ENCODE data around the gene COPB1.

Gene COPB1

DNA sequence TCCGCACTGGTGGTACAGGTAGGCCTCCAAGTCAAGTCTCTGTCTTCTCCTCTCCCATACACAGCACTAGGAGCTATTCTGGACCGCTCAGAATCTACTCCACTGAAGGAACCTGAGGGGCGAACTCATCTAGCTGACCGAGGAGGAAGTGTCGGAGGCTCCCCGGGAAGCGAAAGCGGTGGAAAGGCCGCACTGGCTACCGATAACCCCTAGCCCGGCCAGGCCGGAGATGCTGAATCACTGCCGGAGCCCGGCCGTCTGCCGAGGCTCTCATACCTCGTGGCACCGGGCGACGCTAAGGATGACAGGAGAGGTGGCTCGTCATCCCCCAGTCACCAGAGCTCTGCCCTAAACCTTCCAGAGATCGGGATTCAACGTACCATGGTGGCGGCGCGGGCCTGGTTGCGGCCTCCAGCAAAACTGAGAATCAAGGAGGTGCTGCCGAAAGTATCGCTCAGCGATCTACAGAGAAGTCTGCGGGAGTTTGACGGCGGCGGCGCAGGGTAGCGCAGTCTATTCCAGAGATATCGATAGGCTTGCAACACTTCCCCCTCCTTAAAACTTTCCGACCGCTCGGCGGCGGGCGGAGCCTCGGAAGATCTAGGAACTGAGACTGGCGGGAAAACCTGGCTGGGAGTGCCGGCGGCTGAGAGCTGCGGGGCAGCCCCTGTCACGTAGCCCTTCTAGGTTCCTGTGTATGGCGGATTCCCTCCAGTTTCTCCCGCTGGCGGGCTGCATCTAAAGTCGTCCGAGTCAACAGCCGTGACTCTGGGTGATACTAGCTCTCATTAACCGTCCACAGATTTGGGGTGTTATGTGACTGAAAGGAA is 20.5 kb upstream of the COPB1 start, which contains the start of gene PSMA1:
TSS of gene PSMA1 (minus strand) at position 470 of the 830 bp plus-strand sequence. CDS start at position 383, 87 bp downstream.
- peak within 1 kb of the TSS; percentile 92 for H3K27ac ChIP-seq
- H4K20me1 ChIP-seq (ENCODE audit: insufficient read depth): no peaks in the 10 kb centered on the region
- TF ChIP-seq, protein P1, sequence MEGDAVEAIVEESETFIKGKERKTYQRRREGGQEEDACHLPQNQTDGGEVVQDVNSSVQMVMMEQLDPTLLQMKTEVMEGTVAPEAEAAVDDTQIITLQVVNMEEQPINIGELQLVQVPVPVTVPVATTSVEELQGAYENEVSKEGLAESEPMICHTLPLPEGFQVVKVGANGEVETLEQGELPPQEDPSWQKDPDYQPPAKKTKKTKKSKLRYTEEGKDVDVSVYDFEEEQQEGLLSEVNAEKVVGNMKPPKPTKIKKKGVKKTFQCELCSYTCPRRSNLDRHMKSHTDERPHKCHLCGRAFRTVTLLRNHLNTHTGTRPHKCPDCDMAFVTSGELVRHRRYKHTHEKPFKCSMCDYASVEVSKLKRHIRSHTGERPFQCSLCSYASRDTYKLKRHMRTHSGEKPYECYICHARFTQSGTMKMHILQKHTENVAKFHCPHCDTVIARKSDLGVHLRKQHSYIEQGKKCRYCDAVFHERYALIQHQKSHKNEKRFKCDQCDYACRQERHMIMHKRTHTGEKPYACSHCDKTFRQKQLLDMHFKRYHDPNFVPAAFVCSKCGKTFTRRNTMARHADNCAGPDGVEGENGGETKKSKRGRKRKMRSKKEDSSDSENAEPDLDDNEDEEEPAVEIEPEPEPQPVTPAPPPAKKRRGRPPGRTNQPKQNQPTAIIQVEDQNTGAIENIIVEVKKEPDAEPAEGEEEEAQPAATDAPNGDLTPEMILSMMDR (conservative IDR thresholded peaks at IDR 0.05; ENCODE audit: low read depth, low read length): no peak
- peak within 1 kb of the TSS; percentile 82 for H2AFZ ChIP-seq (ENCODE audit: low read depth)
- H3K27me3 ChIP-seq (ENCODE audit: insufficient read depth, low read depth): no peaks in the 10 kb centered on the region
- H3K36me3 ChIP-seq (ENCODE audit: insufficient read depth): peaks cover 6% of the 10 kb centered on the region; the same call in 1 of the 2 replicates
- H3K4me2 ChIP-seq: peak within 1 kb of the TSS; percentile 87
- H3K4me1 ChIP-seq (ENCODE audit: low read depth, poor library complexity, severe bottlenecking): peaks cover 26% of the 10 kb centered on the region
- H3K9ac ChIP-seq: peak within 1 kb of the TSS; percentile 98
- H3K4me3 ChIP-seq (IDR thresholded peaks at IDR 0.05; ENCODE audit: insufficient read depth, low read depth, low read length): no peak within 1 kb of the TSS
- peaks cover 44% of the 10 kb centered on the region for H3K79me2 ChIP-seq (ENCODE audit: insufficient read depth, low read depth)

DNA sequence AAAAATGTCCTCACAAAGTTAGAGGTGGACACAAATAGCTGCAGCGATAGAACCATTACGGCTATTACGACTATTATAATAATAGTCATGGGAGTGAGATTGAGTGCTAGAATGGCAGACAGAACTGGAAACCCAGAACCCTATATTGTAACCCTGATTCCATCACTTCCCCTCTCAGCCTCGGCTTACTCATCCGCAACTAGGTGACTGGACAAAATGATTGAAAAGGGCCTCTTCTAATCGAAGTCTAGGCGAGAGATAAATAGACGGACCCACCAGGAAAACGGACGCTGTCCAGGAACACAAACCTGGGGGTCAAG is 19.9 kb upstream of the COPB1 start:
- Histone ChIP-seq H3K4me3 (IDR thresholded peaks at IDR 0.05; ENCODE audit: insufficient read depth, low read depth, low read length) (no peak overlapping the region), H3K4me1 (ENCODE audit: low read depth, poor library complexity, severe bottlenecking) (peaks cover 26% of the 10 kb centered on the region), H4K20me1 (ENCODE audit: insufficient read depth) (no peaks in the 10 kb centered on the region), H3K79me2 (ENCODE audit: insufficient read depth, low read depth) (peaks cover 44% of the 10 kb centered on the region), H2AFZ (ENCODE audit: low read depth) (peak overlapping the region; percentile 82; the same call in 1 of the 2 replicates), H3K9ac (peak overlapping the region; percentile 98), H3K4me2 (peak overlapping the region; percentile 87), H3K27me3 (ENCODE audit: insufficient read depth, low read depth) (no peaks in the 10 kb centered on the region), H3K27ac (peak overlapping the region; percentile 92), H3K36me3 (ENCODE audit: insufficient read depth) (peaks cover 6% of the 10 kb centered on the region; the same call in 1 of the 2 replicates)
- TF ChIP-seq, protein P1 (conservative IDR thresholded peaks at IDR 0.05; ENCODE audit: low read depth, low read length): no peak

DNA sequence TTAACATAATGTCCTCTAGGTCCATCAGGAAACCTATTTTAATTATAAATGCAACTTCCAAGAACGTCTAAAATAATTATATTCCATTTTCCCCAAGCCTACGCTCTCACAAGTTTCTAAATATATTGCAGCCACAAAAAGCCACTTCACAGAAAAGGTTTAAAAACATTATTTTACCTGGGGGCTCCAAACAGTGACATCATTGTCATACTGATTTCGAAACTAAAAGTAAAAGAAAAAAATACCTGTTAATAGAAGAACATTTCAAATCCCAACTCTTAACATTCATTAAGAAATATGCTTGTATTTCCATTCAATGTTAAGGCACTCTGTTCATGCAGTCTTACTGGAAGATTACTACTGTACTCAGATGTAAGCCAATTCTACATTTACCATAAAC is 19.2 kb upstream of the COPB1 start:
- Histone ChIP-seq H3K36me3 (ENCODE audit: insufficient read depth) (peaks cover 9% of the 10 kb centered on the region; the same call in 1 of the 2 replicates), H4K20me1 (ENCODE audit: insufficient read depth) (no peaks in the 10 kb centered on the region), H3K79me2 (ENCODE audit: insufficient read depth, low read depth) (peaks cover 44% of the 10 kb centered on the region), H3K4me2 (peak overlapping the region; percentile 87), H3K27me3 (ENCODE audit: insufficient read depth, low read depth) (no peaks in the 10 kb centered on the region), H3K9ac (peak overlapping the region; percentile 98), H3K4me3 (IDR thresholded peaks at IDR 0.05; ENCODE audit: insufficient read depth, low read depth, low read length) (no peak overlapping the region), H3K27ac (peak overlapping the region; percentile 92), H3K4me1 (ENCODE audit: low read depth, poor library complexity, severe bottlenecking) (peaks cover 26% of the 10 kb centered on the region), H2AFZ (ENCODE audit: low read depth) (no peak overlapping the region)
- TF ChIP-seq, protein P1 (conservative IDR thresholded peaks at IDR 0.05; ENCODE audit: low read depth, low read length): no peak

DNA sequence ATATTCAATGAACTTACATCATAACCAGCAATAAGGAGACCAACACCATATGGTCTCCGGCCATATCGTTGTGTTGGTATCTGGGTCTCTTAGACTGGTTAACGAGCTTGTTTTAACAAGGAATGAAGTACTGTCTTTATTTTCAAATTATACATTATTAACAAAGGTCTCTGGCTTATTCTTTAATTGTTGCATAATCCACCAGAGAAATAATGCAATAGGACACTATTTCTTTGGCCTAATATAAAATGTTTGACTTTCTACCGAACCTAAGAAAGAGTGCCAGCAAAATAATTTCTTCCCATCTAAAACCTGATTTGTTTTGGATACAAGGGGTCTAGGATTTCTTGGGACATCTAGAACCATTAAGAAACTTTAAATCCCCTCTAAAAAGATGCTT is 14.2 kb upstream of the COPB1 start:
- no peak overlapping the region for H3K4me2 ChIP-seq
- H3K79me2 ChIP-seq (ENCODE audit: insufficient read depth, low read depth): peaks cover 35% of the 10 kb centered on the region
- no peak overlapping the region for H3K4me3 ChIP-seq (IDR thresholded peaks at IDR 0.05; ENCODE audit: insufficient read depth, low read depth, low read length)
- TF ChIP-seq, protein P1 (conservative IDR thresholded peaks at IDR 0.05; ENCODE audit: low read depth, low read length): no peak
- no peak overlapping the region for H3K27ac ChIP-seq
- H2AFZ ChIP-seq (ENCODE audit: low read depth): no peak overlapping the region
- no peak overlapping the region for H3K9ac ChIP-seq
- H3K27me3 ChIP-seq (ENCODE audit: insufficient read depth, low read depth): no peaks in the 10 kb centered on the region
- no peaks in the 10 kb centered on the region for H4K20me1 ChIP-seq (ENCODE audit: insufficient read depth)
- H3K36me3 ChIP-seq (ENCODE audit: insufficient read depth): peaks cover 30% of the 10 kb centered on the region; the same call in 1 of the 2 replicates
- peaks cover 19% of the 10 kb centered on the region for H3K4me1 ChIP-seq (ENCODE audit: low read depth, poor library complexity, severe bottlenecking)

Measured in KMS-11 (cell line).